Astrocyte (in vitro differentiated cells and primary cell): ENCODE results near the gene RAET1E. TPM values are rescaled to one million over a fixed set of nuclear protein-coding genes. Genes with fewer than 3 reads are reported as not detected.
"Not testable (repeated sequence)": the region's sequence is repeated elsewhere in the genome, so short reads cannot be mapped to it uniquely, and the experiment has no call there.

Experiments used
- DNase-seq: peaks from one replicate; pipeline ENCODE4 v3.0.0-alpha.2; 2010; ENCODE audit warnings: low read depth
- FAIRE-seq: peaks from 2 replicates; lab custom pipeline; 2011; peaks lifted over from hg19 to GRCh38; lab: Jason Lieb, UNC
- H2AFZ ChIP-seq: 2 replicates; pipeline ENCODE4 v1.6.0; 2012; ENCODE audit warnings: low read depth, low read length, inconsistent platforms
- H3K27ac ChIP-seq: 2 replicates; pipeline ENCODE4 v1.5.1; 2011; ENCODE audit warnings: low read depth, low read length, inconsistent platforms
- H3K27me3 ChIP-seq: 2 replicates; pipeline ENCODE4 v1.6.0; 2011; ENCODE audit warnings: low read length, inconsistent platforms; ENCODE audit not compliant: insufficient read depth
- H3K36me3 ChIP-seq: 2 replicates; pipeline ENCODE4 v1.5.1; 2011; ENCODE audit warnings: low read length, inconsistent platforms; ENCODE audit not compliant: insufficient read depth
- H3K4me1 ChIP-seq: 2 replicates; pipeline ENCODE4 v1.5.1; 2011; ENCODE audit warnings: low read length, inconsistent platforms; ENCODE audit not compliant: insufficient read depth
- H3K4me2 ChIP-seq: 2 replicates; pipeline ENCODE4 v1.6.0; 2012; ENCODE audit warnings: low read length, inconsistent platforms
- H3K4me3 ChIP-seq: 2 replicates; pipeline ENCODE4 v1.5.1; 2011; ENCODE audit warnings: low read depth, mild to moderate bottlenecking, low read length, inconsistent platforms; ENCODE audit not compliant: insufficient read depth
- H3K79me2 ChIP-seq: 2 replicates; pipeline ENCODE4 v1.6.0; 2012; ENCODE audit warnings: mild to moderate bottlenecking, low read length, inconsistent platforms; ENCODE audit not compliant: insufficient read depth
- H3K9ac ChIP-seq: 2 replicates; pipeline ENCODE4 v1.6.0; 2012; ENCODE audit warnings: mild to moderate bottlenecking, low read length, inconsistent platforms
- H3K9me3 ChIP-seq: 2 replicates; pipeline ENCODE4 v1.5.1; 2012; ENCODE audit warnings: low read depth, mild to moderate bottlenecking, low read length, inconsistent platforms; ENCODE audit not compliant: insufficient read depth
- H4K20me1 ChIP-seq: 2 replicates; pipeline ENCODE4 v1.6.0; 2012; ENCODE audit warnings: low read length, inconsistent platforms; ENCODE audit not compliant: insufficient read depth
- H3K27ac Mint-ChIP-seq: one replicate; pipeline ENCODE4 v1.8.0; 2021; ENCODE audit warnings: mild to moderate bottlenecking, mixed read lengths; ENCODE audit not compliant: unreplicated experiment
- H3K27me3 Mint-ChIP-seq: one replicate; pipeline ENCODE4 v1.8.0; 2021; ENCODE audit warnings: low read depth, mixed read lengths; ENCODE audit not compliant: unreplicated experiment
- H3K36me3 Mint-ChIP-seq: one replicate; pipeline ENCODE4 v1.8.0; 2021; ENCODE audit warnings: low read depth, mixed read lengths; ENCODE audit not compliant: unreplicated experiment
- H3K4me1 Mint-ChIP-seq: one replicate; pipeline ENCODE4 v1.8.0; 2021; ENCODE audit warnings: low read depth, mixed read lengths; ENCODE audit not compliant: unreplicated experiment
- H3K4me3 Mint-ChIP-seq: one replicate; pipeline ENCODE4 v1.8.0; 2021; ENCODE audit warnings: mild to moderate bottlenecking, moderate library complexity, mixed read lengths; ENCODE audit not compliant: unreplicated experiment
- H3K9me3 Mint-ChIP-seq: one replicate; pipeline ENCODE4 v1.8.0; 2021; ENCODE audit warnings: mild to moderate bottlenecking, mixed read lengths; ENCODE audit not compliant: unreplicated experiment
- EZH2 ChIP-seq: IDR thresholded peaks from 2 replicates; pipeline ENCODE4 v1.6.1; 2012; ENCODE audit warnings: mild to moderate bottlenecking, low read length, inconsistent platforms; ENCODE audit not compliant: insufficient read depth
- total RNA-seq: library from RNA; stranded (reverse); gene quantifications from 2 replicates; pipeline ENCODE4 v1.2.1, GENCODE V29; 2021
- TF ChIP-seq, protein P1 (sequence below): IDR thresholded peaks from 2 replicates; pipeline ENCODE4 v1.5.1; 2011; ENCODE audit warnings: low read depth, mild to moderate bottlenecking, inconsistent platforms, low read length, moderate library complexity; ENCODE audit not compliant: insufficient read depth

Gene RAET1E
- total RNA-seq, 1 donor from 2014 or later = not detected

DNA sequence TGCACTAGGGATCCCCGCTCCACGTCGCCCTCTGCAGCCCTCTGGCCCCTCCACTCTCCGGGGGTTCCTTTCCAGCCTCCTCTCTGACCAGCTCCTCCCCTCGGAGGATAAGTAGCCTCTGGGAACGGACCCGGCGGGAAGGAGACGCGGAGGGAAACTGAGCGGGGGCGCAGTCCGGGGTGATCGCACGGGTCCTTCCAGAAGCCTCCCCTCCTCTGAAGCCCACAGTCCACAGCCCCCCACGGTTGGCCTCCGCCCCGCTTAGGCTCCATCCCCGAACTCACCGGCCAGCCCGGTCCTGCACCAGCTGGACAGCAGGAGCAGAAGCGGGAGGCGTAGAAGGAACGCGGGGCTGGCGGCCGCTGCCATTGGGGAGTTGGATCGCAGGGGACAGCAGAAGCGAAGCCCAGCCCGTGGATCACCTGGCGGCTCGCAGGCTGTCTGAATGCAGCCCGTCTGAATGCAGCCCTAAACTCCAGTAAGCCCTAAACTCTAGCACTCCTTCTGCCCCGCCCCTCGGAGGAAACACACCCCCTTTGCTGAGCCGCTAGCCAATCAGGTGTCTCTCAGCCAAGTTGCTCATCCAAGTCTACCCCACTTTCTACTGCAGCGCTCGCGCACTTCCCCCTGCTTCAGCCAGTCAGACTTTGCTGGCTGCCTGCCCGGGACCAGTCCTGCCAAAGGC is 24.9 kb upstream of the RAET1E start, which contains the start of gene RAET1G:
RAET1G (minus strand) TSS at position 480 of the 685 bp plus-strand sequence; CDS start at position 369, 111 bp downstream.
- no peak for TF ChIP-seq EZH2
- TF ChIP-seq, protein P1, sequence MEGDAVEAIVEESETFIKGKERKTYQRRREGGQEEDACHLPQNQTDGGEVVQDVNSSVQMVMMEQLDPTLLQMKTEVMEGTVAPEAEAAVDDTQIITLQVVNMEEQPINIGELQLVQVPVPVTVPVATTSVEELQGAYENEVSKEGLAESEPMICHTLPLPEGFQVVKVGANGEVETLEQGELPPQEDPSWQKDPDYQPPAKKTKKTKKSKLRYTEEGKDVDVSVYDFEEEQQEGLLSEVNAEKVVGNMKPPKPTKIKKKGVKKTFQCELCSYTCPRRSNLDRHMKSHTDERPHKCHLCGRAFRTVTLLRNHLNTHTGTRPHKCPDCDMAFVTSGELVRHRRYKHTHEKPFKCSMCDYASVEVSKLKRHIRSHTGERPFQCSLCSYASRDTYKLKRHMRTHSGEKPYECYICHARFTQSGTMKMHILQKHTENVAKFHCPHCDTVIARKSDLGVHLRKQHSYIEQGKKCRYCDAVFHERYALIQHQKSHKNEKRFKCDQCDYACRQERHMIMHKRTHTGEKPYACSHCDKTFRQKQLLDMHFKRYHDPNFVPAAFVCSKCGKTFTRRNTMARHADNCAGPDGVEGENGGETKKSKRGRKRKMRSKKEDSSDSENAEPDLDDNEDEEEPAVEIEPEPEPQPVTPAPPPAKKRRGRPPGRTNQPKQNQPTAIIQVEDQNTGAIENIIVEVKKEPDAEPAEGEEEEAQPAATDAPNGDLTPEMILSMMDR = no peak
- peaks cover 12% of the 10 kb centered on the region for H3K4me1 ChIP-seq
- Mint-ChIP-seq H3K27ac (no peak within 1 kb of the TSS), H3K9me3 (peaks cover 23% of the 10 kb centered on the region), H3K4me3 (peak within 1 kb of the TSS; percentile 87), H3K27me3 (peaks cover 86% of the 10 kb centered on the region), H3K4me1 (peaks cover 2% of the 10 kb centered on the region), H3K36me3 (peaks cover 2% of the 10 kb centered on the region)
- no peaks in the 10 kb centered on the region for H3K36me3 ChIP-seq
- no peaks in the 10 kb centered on the region for H3K9me3 ChIP-seq
- DNase-seq (peak; percentile 90), FAIRE-seq (peak; percentile 29)
- no peaks in the 10 kb centered on the region for H4K20me1 ChIP-seq
- peak within 1 kb of the TSS; percentile 59 for H3K9ac ChIP-seq
- H3K79me2 ChIP-seq = no peaks in the 10 kb centered on the region
- no peak within 1 kb of the TSS for H3K27ac ChIP-seq
- peak within 1 kb of the TSS; percentile 97 for H3K4me2 ChIP-seq
- peaks cover 6% of the 10 kb centered on the region for H3K27me3 ChIP-seq
- peak within 1 kb of the TSS; percentile 97 for H2AFZ ChIP-seq
- H3K4me3 ChIP-seq = peak within 1 kb of the TSS; percentile 71

DNA sequence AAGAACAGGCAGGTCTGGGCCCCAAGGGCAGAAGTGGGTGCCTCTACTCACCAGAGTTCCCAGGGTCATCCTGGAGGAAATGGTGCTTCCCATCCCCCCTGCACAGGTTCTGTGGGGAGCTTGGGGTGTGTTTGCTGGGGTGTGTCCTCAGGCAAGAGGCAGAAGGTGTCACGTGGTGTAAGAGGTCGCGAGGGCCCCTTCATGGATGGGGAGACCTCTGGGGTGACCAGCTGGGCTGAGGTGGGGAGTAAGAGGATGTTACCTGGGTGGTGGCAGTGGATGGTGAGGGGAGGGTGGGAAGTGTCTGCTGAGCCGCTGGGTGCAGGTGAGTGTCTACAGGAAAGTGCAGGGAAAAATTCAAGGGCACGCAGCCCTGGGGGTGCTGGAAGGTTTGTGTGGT is 24.2 kb upstream of the RAET1E start:
- not testable (repeated sequence) for H3K4me3 ChIP-seq, DNase-seq, H3K36me3 ChIP-seq, H3K36me3 Mint-ChIP-seq, H3K79me2 ChIP-seq, H3K27me3 ChIP-seq, H3K27ac Mint-ChIP-seq, H3K27ac ChIP-seq, FAIRE-seq, H3K4me3 Mint-ChIP-seq, H2AFZ ChIP-seq, H3K4me1 Mint-ChIP-seq, H3K9ac ChIP-seq, H4K20me1 ChIP-seq, H3K9me3 ChIP-seq
- H3K9me3 Mint-ChIP-seq = peaks cover 23% of the 10 kb centered on the region
- H3K4me2 ChIP-seq = peak overlapping the region; percentile 97
- peaks cover 85% of the 10 kb centered on the region for H3K27me3 Mint-ChIP-seq
- peaks cover 12% of the 10 kb centered on the region for H3K4me1 ChIP-seq

DNA sequence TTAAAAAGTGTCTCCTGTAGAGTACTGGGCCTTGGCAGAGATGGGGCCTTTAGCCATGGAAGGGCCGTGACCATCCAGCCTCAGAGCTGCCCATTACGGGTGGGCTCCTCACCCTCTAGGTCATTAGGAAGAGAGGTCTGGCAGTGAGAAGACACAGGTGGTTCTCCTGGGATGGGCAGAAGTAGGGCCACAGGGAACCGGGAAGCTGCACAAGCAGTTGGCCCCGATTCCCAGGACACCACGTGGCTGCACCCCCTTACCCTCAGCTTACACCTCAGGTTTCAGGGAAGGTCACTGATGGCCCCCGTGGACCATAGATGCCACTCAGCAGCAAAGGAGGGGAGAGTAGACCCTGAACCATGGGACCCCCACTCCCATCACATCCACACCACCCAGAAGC is 23.4 kb upstream of the RAET1E start:
- FAIRE-seq (no peak), DNase-seq (no peak)
- no peak overlapping the region for H3K9ac ChIP-seq
- Mint-ChIP-seq H3K9me3 (peaks cover 23% of the 10 kb centered on the region), H3K27ac (no peak overlapping the region), H3K36me3 (peaks cover 2% of the 10 kb centered on the region), H3K27me3 (peaks cover 92% of the 10 kb centered on the region), H3K4me1 (peaks cover 2% of the 10 kb centered on the region), H3K4me3 (no peak overlapping the region)
- TF ChIP-seq, protein P1 = no peak
- TF ChIP-seq EZH2 = no peak
- H3K4me2 ChIP-seq = no peak overlapping the region
- H3K4me1 ChIP-seq = peaks cover 12% of the 10 kb centered on the region
- no peak overlapping the region for H2AFZ ChIP-seq
- no peaks in the 10 kb centered on the region for H3K79me2 ChIP-seq
- H3K9me3 ChIP-seq = no peaks in the 10 kb centered on the region
- no peak overlapping the region for H3K4me3 ChIP-seq
- H3K27me3 ChIP-seq = peaks cover 6% of the 10 kb centered on the region
- H4K20me1 ChIP-seq = no peaks in the 10 kb centered on the region
- H3K27ac ChIP-seq = no peak overlapping the region
- H3K36me3 ChIP-seq = no peaks in the 10 kb centered on the region
